HepG2 (cell line): ENCODE results near the gene TPX2. TPM values are rescaled to one million over a fixed set of nuclear protein-coding genes. Genes with fewer than 3 reads are reported as not detected.

Source experiments
- HDAC1 ChIP-seq: sonication (generic); formaldehyde crosslinking; IDR thresholded peaks from 2 replicates; pipeline ENCODE4 v1.5.1; 2020; ENCODE audit warnings: mild to moderate bottlenecking, missing genetic modification reagents
- HMG20A ChIP-seq: IDR thresholded peaks from 2 replicates; pipeline ENCODE4 v1.6.1; 2016; ENCODE audit warnings: borderline replicate concordance
- HNF1B ChIP-seq: sonication (generic); formaldehyde crosslinking; IDR thresholded peaks from 2 replicates; pipeline ENCODE4 v1.5.1; 2020; ENCODE audit warnings: mild to moderate bottlenecking, moderate library complexity, missing genetic modification reagents
- HNRNPL ChIP-seq: fragments of 200-400 bp; formaldehyde crosslinking; IDR thresholded peaks from 2 replicates; pipeline ENCODE4 v1.6.1; 2017; ENCODE audit warnings: mild to moderate bottlenecking, low read depth, low read length
- KDM5B ChIP-seq: sonication (generic); formaldehyde crosslinking; IDR thresholded peaks from 2 replicates; pipeline ENCODE4 v1.4.0; 2020; ENCODE audit warnings: missing genetic modification reagents, mild to moderate bottlenecking, borderline replicate concordance
- KLF13 ChIP-seq: sonication (generic); formaldehyde crosslinking; IDR thresholded peaks from 2 replicates; pipeline ENCODE4 v1.4.0; 2020; ENCODE audit warnings: mild to moderate bottlenecking, missing genetic modification reagents
- MIER3 ChIP-seq: IDR thresholded peaks from 2 replicates; pipeline ENCODE4 v1.6.1; 2016; ENCODE audit warnings: missing compliant biosample characterization, borderline replicate concordance
- MZF1 ChIP-seq: sonication (generic); formaldehyde crosslinking; IDR thresholded peaks from 2 replicates; pipeline ENCODE4 v1.8.1; 2023; ENCODE audit warnings: mild to moderate bottlenecking, missing genetic modification reagents, borderline replicate concordance
- NFKBIZ ChIP-seq: IDR thresholded peaks from 2 replicates; pipeline ENCODE4 v1.6.1; 2018; ENCODE audit warnings: missing genetic modification reagents, missing compliant biosample characterization
- NPAS2 ChIP-seq: sonication (generic); formaldehyde crosslinking; IDR thresholded peaks from 2 replicates; pipeline ENCODE4 v1.8.0; 2022; ENCODE audit warnings: mild to moderate bottlenecking, missing genetic modification reagents, borderline replicate concordance
- PBX3 ChIP-seq: sonication (generic); formaldehyde crosslinking; IDR thresholded peaks from 2 replicates; pipeline ENCODE4 v1.8.1; 2023; ENCODE audit warnings: missing genetic modification reagents, inconsistent platforms, borderline replicate concordance
- PHF20 ChIP-seq: sonication (generic); formaldehyde crosslinking; IDR thresholded peaks from 2 replicates; pipeline ENCODE4 v1.5.0; 2020; ENCODE audit warnings: mild to moderate bottlenecking, missing genetic modification reagents
- SAP130 ChIP-seq: IDR thresholded peaks from 2 replicates; pipeline ENCODE4 v1.6.1; 2016; ENCODE audit warnings: low read depth
- SMC3 ChIP-seq: IDR thresholded peaks from 2 replicates; pipeline ENCODE4 v1.6.1; 2011; ENCODE audit warnings: low read length, improper control_type of control experiment
- SP140L ChIP-seq: sonication (generic); formaldehyde crosslinking; IDR thresholded peaks from 2 replicates; pipeline ENCODE4 v1.4.0; 2020; ENCODE audit warnings: missing genetic modification reagents, borderline replicate concordance
- TFE3 ChIP-seq: IDR thresholded peaks from 2 replicates; pipeline ENCODE4 v1.6.1; 2016
- YEATS2 ChIP-seq: sonication (generic); formaldehyde crosslinking; IDR thresholded peaks from 2 replicates; pipeline ENCODE4 v1.4.0; 2020; ENCODE audit warnings: missing genetic modification reagents, borderline replicate concordance
- ZNF124 ChIP-seq: sonication (generic); formaldehyde crosslinking; IDR thresholded peaks from 2 replicates; pipeline ENCODE4 v1.4.0; 2020; ENCODE audit warnings: missing genetic modification reagents
- ZNF264 ChIP-seq: sonication (generic); formaldehyde crosslinking; IDR thresholded peaks from 2 replicates; pipeline ENCODE4 v1.4.0; 2020; ENCODE audit warnings: missing genetic modification reagents
- ZNF292 ChIP-seq: sonication (generic); formaldehyde crosslinking; IDR thresholded peaks from 2 replicates; pipeline ENCODE4 v1.8.1; 2022; ENCODE audit warnings: mild to moderate bottlenecking, low read depth, missing genetic modification reagents, borderline replicate concordance
- ZNF331 ChIP-seq: sonication (generic); formaldehyde crosslinking; IDR thresholded peaks from 2 replicates; pipeline ENCODE4 v1.4.0; 2020; ENCODE audit warnings: missing genetic modification reagents
- ZNF414 ChIP-seq: sonication (generic); formaldehyde crosslinking; IDR thresholded peaks from 2 replicates; pipeline ENCODE4 v1.5.0; 2020; ENCODE audit warnings: missing genetic modification reagents
- ZNF460 ChIP-seq: sonication (generic); formaldehyde crosslinking; IDR thresholded peaks from 2 replicates; pipeline ENCODE4 v1.5.1; 2020; ENCODE audit warnings: missing genetic modification reagents, mild to moderate bottlenecking, borderline replicate concordance
- ZNF784 ChIP-seq: sonication (generic); formaldehyde crosslinking; IDR thresholded peaks from 2 replicates; pipeline ENCODE4 v1.5.1; 2020; ENCODE audit warnings: missing genetic modification reagents, mild to moderate bottlenecking, borderline replicate concordance
- polyA plus RNA-seq, 8 experiments: library from polyadenylated mRNA; depleted of rRNA in 3 of 8; stranded (reverse) in 7 of 8; unstranded in 1 of 8; fragments of >200 nt; fragmentation: Illumina TruSeq in 4 of 8; extraction: Trizol in 4 of 8; gene quantifications; 2 replicates each; pipeline versions ENCODE4 v1.2.1 to v1.2.3, GENCODE V29; 2011 to 2016; ENCODE audit warnings: low read depth in 4 of 8, missing spikeins in 1 of 8, mixed read lengths in 1 of 8; ENCODE audit not compliant: insufficient read depth in 1 of 8
- total RNA-seq, 5 experiments: library from RNA; depleted of rRNA; stranded (reverse); fragments of >200 nt; fragmentation: Illumina TruSeq; extraction: Trizol; gene quantifications; 2 replicates each; pipeline ENCODE4 v1.2.3, GENCODE V29; 2016; ENCODE audit warnings: low read depth in 1 of 5

TPX2 gene
- total and polyA plus RNA-seq, 2 of the 13 experiments (the other 11 are each of a cell fraction or from before 2014, with no cell fraction given), result 34.3 to 124 TPM

- TF ChIP-seq HNF1B (0 out of 2 replicates have a peak, but pooled peaks have one; percentile 32), HDAC1 (CRISPR knock-in tag) (peak; percentile 70; the same call in 1 of the 2 replicates), ZNF264 (CRISPR knock-in tag) (no peak), ZNF414 (CRISPR knock-in tag) (no peak), HNRNPL (0 out of 2 replicates have a peak, but pooled peaks have one; percentile 23), ZNF460 (no peak), SP140L (no peak), MZF1 (no peak), YEATS2 (peak; percentile 42; the same call in 1 of the 2 replicates), ZNF784 (no peak), SAP130 (CRISPR knock-in tag) (peak; percentile 45; the same call in 1 of the 2 replicates), SMC3 (no peak), ZNF292 (CRISPR knock-in tag) (0 out of 2 replicates have a peak, but pooled peaks have one; percentile 30), PHF20 (CRISPR knock-in tag) (peak; percentile 9; the same call in 1 of the 2 replicates), TFE3 (no peak), KDM5B (CRISPR knock-in tag) (peak; percentile 42; the same call in 1 of the 2 replicates), PBX3 (CRISPR knock-in tag) (no peak), ZNF331 (CRISPR knock-in tag) (0 out of 2 replicates have a peak, but pooled peaks have one; percentile 43), HMG20A (CRISPR knock-in tag) (peak; percentile 39; the same call in 1 of the 2 replicates), NFKBIZ (CRISPR knock-in tag) (0 out of 2 replicates have a peak, but pooled peaks have one; percentile 47), KLF13 (no peak), ZNF124 (CRISPR knock-in tag) (no peak), MIER3 (peak; percentile 19; the same call in 1 of the 2 replicates), NPAS2 (no peak)
Measured at GRCh38 chr20:31835977-31836852, 97.1 kb downstream of the TPX2 start (continued).
